ENCODE data around the gene WNT8A.

WNT8A gene

DNA sequence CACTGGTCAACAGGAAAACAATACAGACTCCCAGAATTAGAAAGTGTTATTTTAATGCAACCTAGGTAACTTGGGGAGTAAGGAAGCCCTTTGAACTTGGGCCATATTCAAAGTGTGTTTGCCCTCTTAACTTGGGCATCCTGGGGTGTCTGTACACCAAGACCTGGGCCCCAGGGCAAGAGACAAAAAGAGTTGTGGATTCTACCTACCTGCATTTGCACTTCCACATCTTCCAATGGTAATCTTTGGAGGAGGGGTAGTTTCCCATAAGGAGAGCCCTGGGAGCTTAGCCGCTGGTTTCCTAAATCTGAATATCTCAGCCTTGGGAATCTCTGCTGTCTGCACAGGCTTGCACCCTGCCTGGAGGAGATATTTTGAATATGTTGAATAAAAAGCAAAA lies 8.5 kb downstream of the WNT8A start:
- DNase-seq = no peak

GRCh38 chr5:138093036-138093435 lies 9.2 kb downstream of the WNT8A start:
- DNase-seq = no peak

- DNase-seq = no peak
Measured at GRCh38 chr5:138095100-138095907, 11.5 kb downstream of the WNT8A start.

- no peak for DNase-seq
Measured at GRCh38 chr5:138096363-138096762, 12.5 kb downstream of the WNT8A start.

DNA sequence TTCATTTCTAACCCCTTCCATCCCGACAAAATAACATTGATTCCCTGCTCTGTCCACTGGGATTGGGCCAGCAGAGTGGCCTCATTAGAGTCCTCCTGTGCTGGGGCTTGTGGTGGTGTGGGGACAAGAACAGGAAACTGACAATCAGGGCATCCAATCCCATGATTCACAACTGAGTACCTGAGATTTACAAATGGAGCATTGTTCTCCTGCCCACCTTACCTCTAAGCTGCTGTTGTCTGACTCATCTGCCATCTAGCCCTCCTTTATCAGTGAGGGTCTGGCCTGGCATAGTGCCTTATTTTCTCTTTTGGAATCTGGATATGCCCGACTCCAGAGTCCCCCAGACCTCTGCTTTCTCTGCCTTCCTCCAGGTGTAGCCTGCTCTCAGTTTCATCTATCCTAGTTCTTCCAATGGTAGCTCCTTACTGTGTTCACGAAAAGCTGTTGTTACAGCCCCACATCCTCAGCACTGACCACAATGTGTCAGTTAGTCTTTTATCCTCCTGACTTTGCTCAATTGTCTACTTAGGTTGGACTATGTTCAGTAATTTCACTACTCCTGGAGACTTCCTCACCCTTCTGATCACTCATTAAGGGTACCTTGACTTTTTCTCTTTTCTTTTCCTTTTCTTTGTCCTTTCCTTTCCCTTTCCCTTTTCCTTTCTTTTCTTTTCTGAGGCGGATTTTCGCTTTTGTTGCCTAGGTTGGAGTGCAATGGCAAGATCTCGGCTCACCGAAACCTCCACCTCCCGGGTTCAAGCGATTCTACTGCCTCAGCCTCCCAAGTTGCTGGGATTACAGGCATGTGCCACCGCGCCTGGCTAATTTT lies 13.4 kb downstream of the WNT8A start:
- no peak for DNase-seq

GRCh38 chr5:138102454-138103318 lies 18.9 kb downstream of the WNT8A start:
- DNase-seq = no peak

- DNase-seq = no peak
Measured at GRCh38 chr5:138103319-138103637, 19.4 kb downstream of the WNT8A start.

- DNase-seq = no peak
Measured at GRCh38 chr5:138105709-138106108, 21.9 kb downstream of the WNT8A start.

DNA sequence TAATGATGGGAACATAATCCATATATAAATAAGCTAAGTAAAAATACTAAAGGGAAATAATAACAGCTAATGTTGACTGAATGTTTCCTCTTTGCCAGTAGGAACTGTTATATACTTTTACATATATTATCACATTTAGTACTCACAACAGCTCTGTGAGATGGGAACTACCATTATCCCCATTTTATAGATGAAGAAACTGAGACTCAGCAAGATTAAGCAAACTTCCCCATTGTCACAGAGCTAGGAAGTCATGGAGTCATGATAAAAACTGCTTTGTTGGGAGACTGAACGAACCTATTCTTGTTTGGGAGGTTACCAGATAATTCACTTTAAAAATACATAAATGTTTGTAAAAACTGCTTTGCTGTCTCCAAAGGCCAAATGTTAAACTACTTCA lies 23.4 kb downstream of the WNT8A start:
- DNase-seq = no peak

- no peak for DNase-seq
Measured at GRCh38 chr5:138109463-138110265, 25.8 kb downstream of the WNT8A start.

GRCh38 chr5:138110266-138110963 lies 26.6 kb downstream of the WNT8A start:
- no peak for DNase-seq

- no peak for DNase-seq
Measured at GRCh38 chr5:138111181-138111580, 27.3 kb downstream of the WNT8A start.

GRCh38 chr5:138111937-138112336 lies 28.1 kb downstream of the WNT8A start:
- no peak for DNase-seq

GRCh38 chr5:138115254-138115653 lies 31.4 kb downstream of the WNT8A start:
- no peak for DNase-seq

DNA sequence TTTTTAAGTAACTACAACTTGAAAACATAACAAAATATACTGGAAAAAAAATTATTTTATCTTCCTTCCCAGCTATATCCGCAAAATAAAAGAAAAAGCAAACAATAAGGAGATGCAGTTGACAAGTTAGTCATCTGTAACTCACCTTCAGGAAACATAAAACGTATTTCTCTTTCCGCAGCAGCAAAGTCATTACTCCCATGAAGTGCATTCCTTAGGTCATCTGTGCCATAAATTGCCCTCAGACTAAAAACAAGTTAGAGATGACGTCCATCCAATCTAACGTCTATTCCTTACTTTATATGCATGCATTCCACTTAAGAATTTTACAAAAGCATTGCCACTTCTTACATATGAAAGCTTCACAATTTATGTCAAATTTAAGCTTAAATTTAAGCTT lies 44.5 kb downstream of the WNT8A start:
- no peak for DNase-seq

- DNase-seq = no peak
Measured at GRCh38 chr5:138129347-138129746, 45.5 kb downstream of the WNT8A start.

- no peak for DNase-seq
Measured at GRCh38 chr5:138132543-138132942, 48.7 kb downstream of the WNT8A start.

DNA sequence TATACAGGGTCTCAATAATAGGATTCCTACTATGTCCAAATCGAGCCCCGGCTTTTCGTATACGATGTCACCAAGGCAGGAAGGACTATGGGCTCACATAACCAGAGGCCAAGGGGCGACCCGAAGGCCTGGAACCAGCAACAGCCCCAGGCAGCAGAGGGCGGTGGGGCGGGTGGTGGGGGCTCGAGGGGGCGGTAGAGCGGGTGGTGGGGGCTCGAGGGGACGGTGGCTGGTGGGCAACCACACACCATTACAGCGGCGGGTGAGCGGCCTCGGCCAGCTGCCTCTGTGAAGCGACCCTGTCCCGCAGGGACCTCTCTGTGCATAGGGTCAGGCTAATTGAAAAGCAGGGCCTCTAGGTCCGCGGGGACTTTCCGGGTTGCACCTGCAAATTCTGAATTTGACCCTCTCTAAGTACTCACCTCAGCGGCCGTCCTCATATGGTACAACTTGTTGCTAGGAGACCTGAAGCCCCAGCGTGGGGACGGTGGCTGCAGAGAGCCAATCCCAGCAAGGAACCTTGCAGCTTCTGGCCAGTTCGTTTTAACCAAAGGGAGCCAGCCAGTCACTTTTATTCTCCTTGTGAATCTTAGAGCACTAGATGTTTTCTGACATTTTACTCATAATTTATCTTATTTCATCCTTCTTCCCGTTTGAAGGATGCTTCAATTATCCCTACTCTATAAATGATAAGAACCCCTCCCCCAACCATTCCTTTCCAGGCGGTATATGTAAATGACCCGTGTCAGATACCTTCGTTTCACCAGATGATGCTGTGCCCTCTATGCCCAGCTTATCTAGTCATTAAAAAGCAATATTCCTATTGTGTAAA lies 55.3 kb downstream of the WNT8A start, which contains the start of gene NME5:
Gene NME5 (minus strand): TSS at position 480 of the 832 bp plus-strand sequence. CDS start 648 bp downstream, outside the sequence.
- peak; percentile 48 for DNase-seq

DNA sequence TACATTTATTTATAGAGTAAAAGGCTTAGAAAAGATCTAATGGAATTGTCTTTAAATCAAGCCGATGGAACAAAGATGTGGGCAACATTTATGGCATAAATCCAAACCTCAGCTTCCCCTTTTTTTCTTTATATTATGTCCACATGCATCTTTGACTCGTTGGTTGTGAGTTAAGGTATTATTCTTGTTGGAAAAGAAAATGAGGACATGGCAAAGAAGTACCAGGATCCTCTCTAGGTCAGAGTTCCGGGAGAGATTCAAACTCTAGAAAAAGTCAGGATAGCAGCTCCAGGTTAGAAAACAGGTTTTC lies 55.9 kb downstream of the WNT8A start:
- no peak for DNase-seq

DNA sequence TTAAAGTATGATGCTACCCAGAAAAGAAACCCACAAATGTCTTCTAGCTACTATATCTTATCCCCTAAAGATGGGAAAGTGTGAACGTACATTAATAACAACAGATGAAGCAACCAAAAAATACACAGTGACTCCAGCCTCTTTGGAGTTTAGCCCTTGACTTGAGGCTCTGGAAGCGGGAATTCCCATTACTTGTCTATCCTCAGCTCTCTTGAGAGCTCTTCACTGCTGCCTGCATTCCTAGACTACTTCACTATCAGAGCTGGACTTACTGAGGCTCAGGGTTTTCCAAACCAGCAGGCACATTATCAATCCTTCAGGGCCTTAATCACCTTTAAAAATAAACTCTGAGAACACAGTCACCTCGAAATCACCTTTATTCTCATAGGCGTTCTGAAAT lies 56.4 kb downstream of the WNT8A start:
- DNase-seq = no peak
